ENCODE measurements around the gene ST6GAL1.
A peak's percentile ranks its signal among the peaks of the same experiment; 100 is the strongest.
"Not testable (repeated sequence)": the region's sequence is repeated elsewhere in the genome, so short reads cannot be mapped to it uniquely, and the experiment has no call there.

ST6GAL1 gene

DNA sequence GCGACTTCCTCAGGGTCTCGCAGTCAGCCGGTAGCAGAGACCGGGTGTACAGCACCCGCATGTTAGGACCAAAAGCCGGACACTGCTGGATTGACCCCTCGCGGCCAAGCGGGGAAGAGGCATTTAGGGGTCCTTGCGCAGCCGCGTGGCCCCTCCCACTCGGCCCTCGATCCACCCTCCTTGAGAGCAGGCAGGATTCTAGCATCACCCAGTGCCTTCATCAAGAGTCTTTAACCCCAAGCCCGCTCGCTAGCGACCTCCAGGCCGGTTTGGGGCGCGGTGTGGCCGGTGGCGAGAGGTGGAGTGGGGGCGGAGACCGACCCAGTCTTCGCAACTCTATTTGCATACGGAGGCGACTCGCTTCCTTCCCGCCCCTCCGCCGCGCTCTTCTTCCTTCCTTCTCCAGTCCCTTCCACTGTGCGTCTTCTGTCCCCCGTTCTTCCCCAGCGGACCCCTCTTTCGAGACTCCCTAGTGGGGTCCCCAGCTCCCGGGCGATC lies at the start of gene ST6GAL1:
TSS of gene ST6GAL1 (plus strand) at position 384 of the 498 bp plus-strand sequence. CDS start 112,178 bp downstream, outside the sequence.
- peak in 42 of 51 donors; percentile 7 to 73 (median 39) for DNase-seq

- no peak for DNase-seq
Observed at GRCh38 chr3:186882150-186882524, 48.2 kb upstream of the ST6GAL1 start.

DNA sequence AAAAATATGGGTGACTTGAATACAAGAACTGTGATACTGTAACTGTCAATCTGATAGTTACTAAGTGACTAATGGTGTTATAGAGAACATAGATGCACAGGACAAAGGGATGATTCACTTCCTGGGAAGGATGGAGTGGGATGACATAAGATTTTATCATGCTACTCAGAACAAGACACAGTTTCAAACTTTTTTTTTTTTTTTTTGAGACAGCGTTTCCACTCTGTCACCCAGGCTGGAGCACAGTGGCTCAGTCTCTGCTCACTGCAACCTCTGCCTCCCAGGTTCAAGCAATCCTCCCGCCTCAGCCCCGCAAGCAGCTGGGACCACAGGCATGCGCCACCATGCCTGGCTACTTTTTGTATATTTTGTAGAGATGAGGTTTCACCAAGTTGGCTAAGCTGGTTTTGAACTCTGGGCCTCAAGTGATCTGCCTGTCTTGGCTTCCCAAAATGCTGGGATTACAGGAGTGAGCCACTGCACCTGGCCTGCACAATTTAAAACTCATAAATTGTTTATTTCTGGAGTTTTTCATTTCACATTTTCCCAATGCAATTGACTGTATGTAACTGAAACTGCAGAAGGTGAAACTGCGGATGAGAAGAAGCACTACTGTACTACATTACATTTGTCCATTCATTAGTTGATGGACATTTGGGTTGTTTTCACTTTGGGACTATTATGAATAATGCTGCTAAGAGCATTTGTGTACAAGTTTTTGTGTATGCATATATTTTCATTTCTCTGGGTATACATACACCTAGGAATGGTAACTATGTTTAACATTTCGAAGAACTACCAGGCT lies 47.2 kb upstream of the ST6GAL1 start:
- DNase-seq = no peak

GRCh38 chr3:186883686-186884058 lies 46.7 kb upstream of the ST6GAL1 start:
- no peak for DNase-seq

- not testable (repeated sequence) for DNase-seq
Observed at GRCh38 chr3:186884868-186885267, 45.5 kb upstream of the ST6GAL1 start.

DNA sequence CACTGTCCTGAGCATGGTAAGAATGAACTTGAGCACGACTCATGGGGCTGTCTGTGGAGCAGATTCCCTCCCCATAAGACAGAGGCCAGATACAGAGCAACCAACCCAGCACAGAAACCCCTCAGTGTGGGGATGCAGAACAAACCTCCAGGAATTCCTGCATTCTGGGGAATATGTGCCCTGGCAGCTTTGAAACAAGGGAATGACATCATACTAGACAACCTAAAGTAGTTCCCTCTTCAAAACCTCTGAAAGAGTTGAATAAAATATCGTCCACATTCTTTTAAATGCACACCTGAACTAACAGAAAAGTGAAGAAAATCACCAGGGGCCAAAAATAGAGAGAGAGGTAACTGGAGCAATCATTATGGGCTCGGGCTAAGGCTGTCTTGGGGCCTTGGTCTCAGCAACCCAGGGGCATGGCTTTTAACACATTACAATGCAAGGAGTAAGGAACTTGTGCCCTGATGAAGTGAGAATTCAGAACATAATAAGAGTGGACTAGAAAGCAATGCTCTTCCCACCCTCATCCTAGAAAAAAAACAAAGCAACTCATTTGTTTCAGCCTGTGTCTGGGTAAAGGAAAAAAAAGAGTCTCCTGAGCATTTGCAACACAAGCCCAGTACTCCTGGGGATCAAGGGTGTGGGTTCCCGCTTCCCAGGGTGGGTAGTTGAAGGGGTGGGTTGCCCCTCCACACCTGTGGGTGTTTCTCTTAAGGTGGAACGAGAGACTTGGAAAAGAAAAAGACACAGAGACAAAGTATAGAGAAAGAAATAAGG lies 43.9 kb upstream of the ST6GAL1 start:
- no peak for DNase-seq

- DNase-seq = not testable (repeated sequence)
Observed at GRCh38 chr3:186887507-186887938, 42.8 kb upstream of the ST6GAL1 start.

DNA sequence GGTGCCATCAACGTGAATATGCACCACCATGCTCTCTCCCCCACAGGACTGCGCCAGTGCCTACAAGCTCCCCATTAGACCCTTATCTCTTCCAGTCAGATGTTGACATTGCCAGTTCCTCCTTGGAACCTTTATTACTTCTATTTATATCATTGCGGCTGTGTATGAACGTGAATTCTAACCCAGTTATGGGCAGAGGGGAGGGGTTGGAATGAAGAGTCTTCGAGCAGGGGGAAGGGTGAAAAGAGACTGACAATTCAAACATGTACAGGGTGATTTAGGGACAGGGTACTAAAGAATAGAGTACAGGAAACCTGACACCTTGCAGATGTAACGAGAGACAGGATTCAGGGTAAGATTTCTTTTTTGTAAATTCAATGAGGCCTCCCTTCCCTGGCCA lies 41.8 kb upstream of the ST6GAL1 start:
- DNase-seq = no peak

DNA sequence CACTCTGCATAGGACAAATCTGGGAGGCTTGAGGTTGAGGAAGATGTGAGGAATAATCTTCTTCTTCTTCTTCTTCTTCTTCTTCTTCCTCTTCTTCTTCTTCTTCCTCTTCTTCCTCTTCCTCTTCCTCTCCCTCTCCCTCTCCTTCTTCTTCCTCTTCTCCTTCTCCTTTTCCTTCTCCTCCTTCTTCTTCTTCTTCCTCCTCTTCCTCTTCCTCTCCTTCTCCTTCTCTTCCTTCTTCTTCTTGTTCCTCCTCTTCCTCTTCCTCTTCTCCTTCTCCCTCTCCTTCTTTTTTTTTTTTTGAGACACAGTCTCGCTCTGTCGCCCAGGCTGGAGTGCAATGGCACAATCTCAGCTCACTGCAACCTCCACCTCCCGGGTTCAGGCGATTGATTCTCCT lies 40.6 kb upstream of the ST6GAL1 start:
- DNase-seq = not testable (repeated sequence)

GRCh38 chr3:186890911-186891310 lies 39.4 kb upstream of the ST6GAL1 start:
- DNase-seq = no peak

DNA sequence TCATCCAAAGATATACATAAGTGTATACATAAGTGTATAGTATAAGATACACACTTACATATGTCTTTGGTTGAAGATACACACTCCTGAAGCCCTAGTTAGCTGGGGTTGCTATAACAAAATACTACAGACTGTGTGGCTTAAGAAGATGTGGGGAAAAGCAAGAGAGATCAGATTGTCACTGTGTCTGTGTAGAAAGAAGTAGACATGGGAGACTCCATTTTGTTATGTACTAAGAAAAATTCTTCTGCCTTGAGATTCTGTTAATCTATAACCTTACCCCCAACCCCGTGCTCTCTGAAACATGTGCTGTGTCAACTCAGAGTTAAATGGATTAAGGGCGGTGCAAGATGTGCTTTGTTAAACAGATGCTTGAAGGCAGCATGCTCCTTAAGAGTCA lies 37.3 kb upstream of the ST6GAL1 start:
- DNase-seq = not testable (repeated sequence)

DNA sequence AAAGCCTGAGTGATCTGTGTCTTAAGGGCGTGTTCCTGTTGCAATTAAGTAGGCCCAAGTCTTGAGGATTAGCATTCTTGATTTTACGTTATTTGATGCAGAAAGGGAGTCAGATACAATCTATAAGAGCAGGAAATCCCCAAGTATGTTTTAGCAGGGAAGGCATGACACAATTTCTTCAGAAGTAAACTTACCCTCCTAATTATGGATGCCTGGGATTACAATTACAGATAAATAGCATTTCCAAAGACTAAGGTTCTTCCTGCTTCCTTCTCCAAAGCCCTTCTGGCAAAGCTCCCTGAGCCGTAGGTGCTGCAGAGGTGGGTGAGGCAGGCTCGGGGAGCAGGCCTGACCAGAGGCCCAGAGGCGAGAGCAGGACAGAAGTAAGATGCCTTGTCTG lies 34.9 kb upstream of the ST6GAL1 start:
- DNase-seq = no peak

DNA sequence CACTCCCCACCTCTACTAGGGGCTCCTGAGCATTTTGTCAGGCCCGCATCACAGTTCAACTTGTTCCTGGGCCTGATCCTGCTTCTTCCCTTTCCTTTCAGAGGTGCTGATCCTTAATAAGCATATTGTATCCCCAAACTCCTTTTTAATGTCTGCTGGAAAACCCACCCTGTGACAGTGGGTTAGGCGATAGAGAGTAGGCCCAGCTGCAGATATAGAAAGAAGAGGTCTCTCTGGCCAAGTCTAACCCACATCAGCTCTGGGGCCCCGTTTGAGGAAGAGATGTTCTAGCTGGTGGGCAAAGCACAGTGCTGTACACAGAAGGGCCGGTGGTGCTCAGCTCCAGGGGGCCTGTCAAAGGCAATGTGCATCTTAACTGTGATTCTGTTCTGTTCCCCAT lies 34.3 kb upstream of the ST6GAL1 start:
- DNase-seq = no peak

GRCh38 chr3:186896875-186897274 lies 33.5 kb upstream of the ST6GAL1 start:
- DNase-seq = no peak

DNA sequence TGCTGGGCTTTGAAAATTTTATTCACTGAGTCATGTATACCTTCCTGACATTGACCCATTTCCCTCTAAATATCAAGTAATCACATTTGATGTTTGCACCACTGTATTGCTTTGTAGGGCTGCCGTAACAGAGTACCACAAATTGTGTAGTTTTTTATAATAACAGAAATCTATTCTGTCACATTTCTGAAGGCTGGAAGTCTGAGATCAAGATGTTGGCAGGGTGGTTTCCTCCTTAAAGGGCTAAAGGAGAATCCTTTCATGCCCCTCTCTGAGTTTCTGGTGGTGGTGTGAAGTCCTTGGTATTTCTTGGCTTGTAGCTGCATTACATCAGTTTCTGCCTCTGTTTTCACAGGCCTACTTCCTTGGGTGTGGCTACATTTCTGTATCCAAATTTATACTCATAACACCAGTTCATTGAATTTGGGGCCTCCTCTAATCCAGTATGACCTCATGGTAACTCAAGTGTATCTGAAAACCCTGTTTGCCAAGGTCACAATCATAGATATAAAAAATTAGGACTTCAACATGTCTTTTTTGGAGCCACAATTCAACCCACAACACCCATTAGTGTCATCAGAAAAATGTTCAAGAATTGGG lies 29.1 kb upstream of the ST6GAL1 start:
- DNase-seq = no peak

DNA sequence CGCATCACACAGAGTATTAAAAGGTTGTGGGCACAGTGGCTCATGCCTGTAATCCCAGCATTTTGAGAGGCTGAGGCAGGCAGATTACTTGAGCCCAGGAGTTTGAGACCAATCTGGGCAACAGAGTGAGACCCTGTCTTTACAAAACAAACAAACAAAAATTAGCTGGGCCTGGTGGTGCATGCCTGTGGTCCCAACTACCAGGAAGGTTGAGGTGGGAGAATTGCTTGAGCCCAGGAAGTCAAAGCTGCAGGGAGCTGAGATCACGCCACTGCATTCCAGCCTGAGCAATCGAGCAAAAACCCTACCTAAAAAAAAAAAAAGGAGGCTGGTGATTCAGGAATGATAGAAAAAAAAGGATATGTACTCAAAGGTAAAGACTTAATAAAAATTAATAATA lies 28.2 kb upstream of the ST6GAL1 start:
- DNase-seq = no peak

DNA sequence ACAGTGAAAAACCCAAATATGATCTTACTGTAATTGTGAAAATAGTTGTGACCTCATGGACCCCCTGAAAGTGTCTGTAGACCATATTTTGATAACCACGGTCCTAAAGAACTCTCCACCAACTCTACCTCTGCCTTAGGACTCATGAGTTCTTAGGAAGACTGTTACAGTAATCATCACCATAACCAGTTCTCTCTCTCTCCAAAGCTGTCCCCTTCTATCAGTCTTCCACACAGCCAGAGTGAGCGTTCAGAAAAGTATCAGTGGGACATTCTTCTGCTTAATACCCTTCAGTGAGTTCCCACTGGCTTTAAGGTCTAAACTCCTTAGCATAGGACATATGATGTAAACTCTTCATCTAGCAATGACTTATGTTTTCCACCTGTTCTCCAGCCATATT lies 27.6 kb upstream of the ST6GAL1 start:
- DNase-seq = no peak

GRCh38 chr3:186903676-186904075 lies 26.6 kb upstream of the ST6GAL1 start:
- DNase-seq = not testable (repeated sequence)

- DNase-seq = not testable (repeated sequence)
Observed at GRCh38 chr3:186907075-186907474, 23.3 kb upstream of the ST6GAL1 start.

DNA sequence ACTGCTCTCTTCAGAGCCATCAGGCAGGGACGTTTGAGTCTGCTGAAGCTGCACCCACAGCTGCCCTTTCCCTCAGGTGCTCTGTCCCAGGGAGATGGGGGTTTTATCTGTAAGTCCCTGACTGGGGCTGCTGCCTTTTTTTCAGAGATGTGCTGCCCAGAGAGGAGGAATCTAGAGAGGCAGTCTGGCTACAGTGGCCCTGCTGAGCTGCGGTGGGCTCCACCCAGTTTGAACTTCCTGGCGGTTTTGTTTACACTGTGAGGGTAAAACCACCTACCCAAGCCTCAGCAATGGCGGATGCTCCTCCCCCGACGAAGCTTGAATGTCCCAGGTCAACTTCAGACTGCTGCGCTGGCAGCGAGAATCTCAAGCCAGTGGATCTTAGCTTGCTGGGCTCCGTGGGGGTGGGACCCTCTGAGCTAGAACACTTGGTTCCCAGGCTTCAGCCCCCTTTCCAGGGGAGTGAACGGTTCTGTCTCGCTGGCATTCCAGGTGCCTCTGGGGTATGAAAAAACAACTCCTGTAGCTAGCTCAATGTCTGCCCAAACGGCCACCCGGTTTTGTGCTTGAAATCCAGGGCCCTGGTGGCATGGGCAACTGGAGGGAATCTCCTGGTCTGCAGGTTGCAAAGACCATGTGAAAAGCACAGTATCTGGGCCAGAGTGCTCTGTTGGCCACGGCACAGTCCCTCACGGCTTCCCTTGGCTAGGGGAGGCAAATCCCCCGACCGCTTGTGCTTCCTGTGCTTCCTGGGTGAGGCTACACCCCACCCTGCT lies 21.1 kb upstream of the ST6GAL1 start:
- no peak for DNase-seq
